ENCODE data around the gene DDX42.

GRCh38 chr17:63843910-63844677 is 70.1 kb downstream of the DDX42 start:
- TF ChIP-seq POLR2A (IDR thresholded peaks at IDR 0.05) (no peak), CTCF (IDR thresholded peaks at IDR 0.05) (no peak), POLR2AphosphoS5 (IDR thresholded peaks at IDR 0.05; ENCODE audit: insufficient read depth in 1 of 2, low read depth in 1 of 2) (no peak)

Data from vagina (tissue), 2 donors.